HCT116 (cell line): ENCODE results near the gene GABRR3. TPM values are rescaled to one million over a fixed set of nuclear protein-coding genes. Genes with fewer than 3 reads are reported as not detected.

ENCODE experiments used
- ATAC-seq: fragments of 200-7000 bp; cut with Tn5 transposase; 2 replicates; pipeline ENCODE4 v1.9.1; 2020; ENCODE audit warnings: mild to moderate bottlenecking, moderate library complexity
- BruUV-seq: library from RNA; stranded (reverse); fragments of 400-500 nt; replicated peaks from 2 replicates; lab custom pipeline; 2021; lab: Mats Ljungman, UMichigan
- CTCF ChIA-PET: fragments of 300-600 bp; sonication (Branson Sonifier 250); formaldehyde crosslinking; loops from one replicate; lab custom pipeline; 2021; ENCODE audit warnings: antibody characterized with exemption; lab: Charles Lee
- POLR2A ChIA-PET: fragments of 300-600, 350-600 bp; sonication (Branson Sonifier 250); formaldehyde crosslinking; loops from one replicate; lab custom pipeline; 2021; ENCODE audit warnings: antibody characterized with exemption; lab: Charles Lee
- RAD21 ChIA-PET, 2 experiments: fragments of 300-600 bp; sonication (Branson Sonifier 250); formaldehyde crosslinking; loops; one replicate each; lab custom pipeline; 2023; ENCODE audit warnings: low total read pairs in 2 of 2; ENCODE audit not compliant: uncharacterized antibody in 2 of 2, unreplicated experiment in 2 of 2, low non-redundant PET in 1 of 2; lab: Charles Lee
- DNase-seq: peaks from one replicate; pipeline ENCODE4 v3.0.0-alpha.2; 2010; ENCODE audit warnings: low read depth, low spot score
- H2AFZ ChIP-seq: fragments of 200-600 bp; shearing (Covaris generic), sonication (generic); 2 replicates; pipeline ENCODE4 v1.6.1; 2017; ENCODE audit warnings: low read depth, mixed run types, mixed read lengths, antibody characterized with exemption, low read length; ENCODE audit not compliant: poor library complexity, severe bottlenecking
- H3K27ac ChIP-seq: 2 replicates; pipeline ENCODE4 v1.5.1; 2012; ENCODE audit warnings: low read depth, low read length
- H3K27me3 ChIP-seq: fragments of 200-600 bp; sonication (generic); 2 replicates; pipeline ENCODE4 v1.6.1; 2016; ENCODE audit warnings: mixed run types, low read length, mixed read lengths; ENCODE audit not compliant: insufficient read depth
- H3K36me3 ChIP-seq, 2 experiments: fragments of 200-500 bp in 1 of 2; fragments of 200-600 bp in 1 of 2; sonication (Bioruptor generic) in 1 of 2; sonication (generic) in 1 of 2; 2 replicates each; pipeline versions ENCODE4 v1.5.1 to v1.6.1; 2014 to 2016; ENCODE audit warnings: low read length in 2 of 2, inconsistent platforms in 1 of 2, mixed read lengths in 1 of 2, mixed run types in 1 of 2; ENCODE audit not compliant: insufficient read depth in 2 of 2, control insufficient read depth in 1 of 2
- H3K4me1 ChIP-seq, 2 experiments: fragments of 200-600 bp in 1 of 2; sonication (generic) in 1 of 2; 2 replicates each; pipeline versions ENCODE4 v1.5.1 to v1.6.1; 2012 to 2017; ENCODE audit warnings: low read length in 2 of 2, inconsistent platforms in 1 of 2, mild to moderate bottlenecking in 1 of 2, mixed read lengths in 1 of 2, mixed run types in 1 of 2, moderate library complexity in 1 of 2; ENCODE audit not compliant: insufficient read depth in 2 of 2, control insufficient read depth in 1 of 2
- H3K4me2 ChIP-seq: fragments of 200-600 bp; sonication (generic); 2 replicates; pipeline ENCODE4 v1.6.1; 2017; ENCODE audit warnings: mixed run types, low read length, mixed read lengths
- H3K4me3 ChIP-seq, 2 experiments: fragments of 200-600 bp in 1 of 2; sonication (generic) in 1 of 2; replicated peaks in 1 of 2; 2 replicates each; pipeline ENCODE4 v1.5.1; 2011 to 2016; ENCODE audit warnings: low read length in 2 of 2, control low read depth in 1 of 2, low read depth in 1 of 2, mild to moderate bottlenecking in 1 of 2, mixed read lengths in 1 of 2, mixed run types in 1 of 2
- H3K79me2 ChIP-seq: fragments of 200-600 bp; sonication (generic); 2 replicates; pipeline ENCODE4 v1.6.1; 2017; ENCODE audit warnings: mild to moderate bottlenecking, mixed run types, low read length, moderate library complexity, mixed read lengths; ENCODE audit not compliant: insufficient read depth
- H3K9ac ChIP-seq: fragments of 200-600 bp; sonication (generic); 2 replicates; pipeline ENCODE4 v1.6.1; 2016; ENCODE audit warnings: low read length, mixed read lengths
- H3K9me2 ChIP-seq: fragments of 200-600 bp; sonication (generic), shearing (Covaris generic); 2 replicates; pipeline ENCODE4 v1.6.1; 2017; ENCODE audit warnings: mixed run types, mild to moderate bottlenecking, moderate library complexity; ENCODE audit not compliant: insufficient read depth
- H3K9me3 ChIP-seq, 2 experiments: fragments of 200-500 bp in 1 of 2; fragments of 200-600 bp in 1 of 2; sonication (Bioruptor generic) in 1 of 2; sonication (generic) in 1 of 2; 2 replicates each; pipeline ENCODE4 v1.6.1; 2014 to 2017; ENCODE audit warnings: low read length in 2 of 2, mixed read lengths in 2 of 2, inconsistent platforms in 1 of 2, low read depth in 1 of 2, mild to moderate bottlenecking in 1 of 2, mixed run types in 1 of 2, moderate library complexity in 1 of 2; ENCODE audit not compliant: control insufficient read depth in 1 of 2, insufficient read depth in 1 of 2
- H4K20me1 ChIP-seq: fragments of 200-600 bp; sonication (generic), shearing (Covaris generic); 2 replicates; pipeline ENCODE4 v1.6.1; 2017; ENCODE audit warnings: mixed run types, mild to moderate bottlenecking, moderate library complexity; ENCODE audit not compliant: insufficient read depth
- CEBPB ChIP-seq: IDR thresholded peaks from 2 replicates; pipeline ENCODE4 v1.6.1; 2012; ENCODE audit warnings: low read depth
- CTCF ChIP-seq, 3 experiments: fragments of 200-600 bp in 1 of 3; sonication (generic) in 1 of 3; IDR thresholded peaks in 2 of 3; conservative IDR thresholded peaks in 1 of 3; 2 replicates each; pipeline ENCODE4 v1.5.1; 2012 to 2017; ENCODE audit warnings: low read depth in 2 of 3, low read length in 2 of 3, antibody characterized with exemption in 1 of 3, borderline replicate concordance in 1 of 3, control low read depth in 1 of 3, mild to moderate bottlenecking in 1 of 3, mixed read lengths in 1 of 3, mixed run types in 1 of 3, moderate library complexity in 1 of 3; ENCODE audit not compliant: insufficient read depth in 1 of 3
- EGR1 ChIP-seq: IDR thresholded peaks from 2 replicates; pipeline ENCODE4 v1.6.1; 2012; ENCODE audit warnings: low read depth
- EZH2 ChIP-seq: fragments of 200-600 bp; sonication (generic); IDR thresholded peaks from 2 replicates; pipeline ENCODE4 v1.6.1; 2017; ENCODE audit warnings: antibody characterized with exemption, mixed run types
- FOSL1 ChIP-seq: IDR thresholded peaks from 2 replicates; pipeline ENCODE4 v1.6.1; 2012; ENCODE audit warnings: low read depth
- POLR2A ChIP-seq: IDR thresholded peaks from 2 replicates; pipeline ENCODE4 v1.7.0; 2011; ENCODE audit warnings: borderline replicate concordance; ENCODE audit not compliant: insufficient read depth, insufficient read length; ENCODE audit errors: extremely low read depth
- REST ChIP-seq: IDR thresholded peaks from 2 replicates; pipeline ENCODE4 v1.6.1; 2012; ENCODE audit warnings: low read depth
- SP1 ChIP-seq: IDR thresholded peaks from 2 replicates; pipeline ENCODE4 v1.6.1; 2012; ENCODE audit warnings: low read depth
- TCF7L2 ChIP-seq: IDR thresholded peaks from 2 replicates; pipeline ENCODE4 v1.7.0; 2011; ENCODE audit warnings: borderline replicate concordance, inconsistent platforms; ENCODE audit not compliant: insufficient read depth, insufficient read length; ENCODE audit errors: extremely low read depth
- YY1 ChIP-seq: IDR thresholded peaks from 2 replicates; pipeline ENCODE4 v1.6.1; 2011; ENCODE audit warnings: low read length, low read depth, moderate library complexity, mild to moderate bottlenecking; ENCODE audit not compliant: insufficient replicate concordance; ENCODE audit errors: extremely low read depth
- ZFX ChIP-seq: fragments of 450-650 bp; IDR thresholded peaks from 2 replicates; pipeline ENCODE4 v1.6.1; 2017
- intact Hi-C: fragments of 100-400 bp; cut with micrococcal nuclease; formaldehyde crosslinking; loops from 2 replicates; pipeline ENCODE4 v1.10.0; 2022
- total RNA-seq: library from RNA; stranded (reverse); gene quantifications from one replicate; pipeline ENCODE4 v1.2.1, GENCODE V29; 2021; ENCODE audit not compliant: unreplicated experiment

GABRR3 gene
- total RNA-seq, 1 experiment from 2014 or later = not detected

- TF ChIP-seq EGR1 = no peak
- no peak for TF ChIP-seq YY1
- TF ChIP-seq SP1 = no peak
- no peak for TF ChIP-seq POLR2A
- TF ChIP-seq TCF7L2 = no peak
- TF ChIP-seq CTCF (IDR thresholded peaks at IDR 0.05 in 2 of 3, conservative IDR thresholded peaks at IDR 0.05 in 1 of 3; ENCODE audit: borderline replicate concordance in 1 of 3, insufficient read depth in 1 of 3, low read depth in 2 of 3, low read length in 2 of 3) = no peak
- TF ChIP-seq, all 23 proteins: peak for 0
These were observed 1.1 kb downstream of the GABRR3 start (continued) for GRCh38 chr3:98034036-98034435.

- no peak overlapping the region for H3K4me3 ChIP-seq
- H4K20me1 ChIP-seq = no peaks in the 10 kb centered on the region
- ATAC-seq (no peak), DNase-seq (no peak)
- H3K4me1 ChIP-seq = no peaks in the 10 kb centered on the region
- ChIA-PET CTCF (no interaction called here), POLR2A (no interaction called here), RAD21 (no interaction called here)
- intact Hi-C loops = no loop called here
- no peaks in the 10 kb centered on the region for H3K9me3 ChIP-seq
- no peaks in the 10 kb centered on the region for H3K9me2 ChIP-seq
- no peak overlapping the region for H3K4me2 ChIP-seq
- H2AFZ ChIP-seq = no peak overlapping the region
- no peaks in the 10 kb centered on the region for H3K36me3 ChIP-seq
- no peaks in the 10 kb centered on the region for H3K27me3 ChIP-seq
- TF ChIP-seq FOSL1 = no peak
- TF ChIP-seq ZFX = no peak
- TF ChIP-seq EZH2 = no peak
- TF ChIP-seq REST = no peak
- TF ChIP-seq SP1 = no peak
- no peak for TF ChIP-seq CEBPB
- TF ChIP-seq, all 23 proteins: peak for 0
- H3K79me2 ChIP-seq = no peaks in the 10 kb centered on the region
- no TSS peak for BruUV-seq
- no peak overlapping the region for H3K9ac ChIP-seq
- H3K27ac ChIP-seq = no peak overlapping the region
These were observed 2.2 kb downstream of the GABRR3 start for GRCh38 chr3:98032904-98033303.
